HepG2 (cell line): ENCODE results near the gene TCEAL2.
"Not testable (repeated sequence)": the region's sequence is repeated elsewhere in the genome, so short reads cannot be mapped to it uniquely, and the experiment has no call there.

ENCODE experiments used
- MAFK ChIP-seq, 2 experiments: IDR thresholded peaks in 1 of 2; conservative IDR thresholded peaks in 1 of 2; 2 replicates each; pipeline ENCODE4 v1.6.1; 2011; ENCODE audit warnings: improper control_type of control experiment in 2 of 2, low read length in 2 of 2
- MTF1 ChIP-seq: sonication (generic); formaldehyde crosslinking; IDR thresholded peaks from 2 replicates; pipeline ENCODE4 v1.5.0; 2020; ENCODE audit warnings: missing genetic modification reagents
- SP5 ChIP-seq: IDR thresholded peaks from 2 replicates; pipeline ENCODE4 v1.6.1; 2016; ENCODE audit warnings: low read depth, borderline replicate concordance
- ZNF431 ChIP-seq: sonication (generic); formaldehyde crosslinking; IDR thresholded peaks from 2 replicates; pipeline ENCODE4 v1.9.0; 2022; ENCODE audit warnings: missing genetic modification reagents, low read depth, mild to moderate bottlenecking, borderline replicate concordance
- TF ChIP-seq, protein P1 (sequence below): sonication (generic); formaldehyde crosslinking; IDR thresholded peaks from 2 replicates; pipeline ENCODE4 v1.5.0; 2020; ENCODE audit warnings: mild to moderate bottlenecking, missing genetic modification reagents, moderate library complexity

DNA sequence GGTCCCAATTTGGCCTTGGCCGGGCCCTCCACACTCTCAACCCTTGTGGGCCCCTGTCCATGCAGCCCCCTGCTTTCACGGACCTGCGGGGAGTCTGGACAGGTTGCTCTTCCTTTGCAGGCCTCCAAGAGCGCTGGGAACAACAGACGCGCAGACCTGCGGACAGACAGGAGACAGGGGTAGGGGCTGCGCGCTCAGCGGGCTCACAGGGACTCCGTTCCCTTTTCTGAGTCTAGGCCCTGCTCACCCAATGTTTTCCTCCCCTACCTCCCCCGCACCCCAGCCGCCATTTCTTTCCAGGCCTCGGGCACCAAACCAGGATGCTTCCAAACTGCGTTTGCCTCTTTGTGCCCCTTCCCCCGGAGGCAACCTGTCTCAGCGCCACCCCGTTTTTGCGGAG, 16.2 kb downstream of the TCEAL2 start:
- TF ChIP-seq ZNF431; MAFK (conservative IDR thresholded peaks at IDR 0.05 in 1 of 2, IDR thresholded peaks at IDR 0.05 in 1 of 2; ENCODE audit: low read length in 2 of 2); MTF1 (CRISPR knock-in tag); SP5 (CRISPR knock-in tag): not testable (repeated sequence)
- TF ChIP-seq, protein P1, sequence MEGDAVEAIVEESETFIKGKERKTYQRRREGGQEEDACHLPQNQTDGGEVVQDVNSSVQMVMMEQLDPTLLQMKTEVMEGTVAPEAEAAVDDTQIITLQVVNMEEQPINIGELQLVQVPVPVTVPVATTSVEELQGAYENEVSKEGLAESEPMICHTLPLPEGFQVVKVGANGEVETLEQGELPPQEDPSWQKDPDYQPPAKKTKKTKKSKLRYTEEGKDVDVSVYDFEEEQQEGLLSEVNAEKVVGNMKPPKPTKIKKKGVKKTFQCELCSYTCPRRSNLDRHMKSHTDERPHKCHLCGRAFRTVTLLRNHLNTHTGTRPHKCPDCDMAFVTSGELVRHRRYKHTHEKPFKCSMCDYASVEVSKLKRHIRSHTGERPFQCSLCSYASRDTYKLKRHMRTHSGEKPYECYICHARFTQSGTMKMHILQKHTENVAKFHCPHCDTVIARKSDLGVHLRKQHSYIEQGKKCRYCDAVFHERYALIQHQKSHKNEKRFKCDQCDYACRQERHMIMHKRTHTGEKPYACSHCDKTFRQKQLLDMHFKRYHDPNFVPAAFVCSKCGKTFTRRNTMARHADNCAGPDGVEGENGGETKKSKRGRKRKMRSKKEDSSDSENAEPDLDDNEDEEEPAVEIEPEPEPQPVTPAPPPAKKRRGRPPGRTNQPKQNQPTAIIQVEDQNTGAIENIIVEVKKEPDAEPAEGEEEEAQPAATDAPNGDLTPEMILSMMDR (CRISPR knock-in tag), result not testable (repeated sequence)
